Colonic mucosa (tissue), 4 donors: ENCODE measurements around the gene ACAP2. TPM values are rescaled to one million over a fixed set of nuclear protein-coding genes. Genes with fewer than 3 reads are reported as not detected.
"Not testable (repeated sequence)": the region's sequence is repeated elsewhere in the genome, so short reads cannot be mapped to it uniquely, and the experiment has no call there.

Experiments used
- DNase-seq: peaks from one replicate; pipeline ENCODE4 v3.0.0-alpha.2; 2020
- H3K27ac ChIP-seq: fragments of 200-600 bp; one replicate; pipeline ENCODE4 v1.8.0; 2021
- H3K27me3 ChIP-seq: fragments of 200-600 bp; one replicate; pipeline ENCODE4 v1.8.0; 2021
- H3K36me3 ChIP-seq: fragments of 200-600 bp; one replicate; pipeline ENCODE4 v1.8.0; 2021
- H3K4me1 ChIP-seq: fragments of 200-600 bp; one replicate; pipeline ENCODE4 v1.8.0; 2021; ENCODE audit warnings: mild to moderate bottlenecking
- H3K4me3 ChIP-seq: fragments of 200-600 bp; one replicate; pipeline ENCODE4 v1.8.0; 2021
- H3K9ac ChIP-seq, 2 donors: one replicate each; pipeline ENCODE4 v1.7.0; 2013; ENCODE audit warnings: control low read depth in 2 of 2, low read depth in 2 of 2, low read length in 2 of 2
- H3K9me3 ChIP-seq: fragments of 200-600 bp; one replicate; pipeline ENCODE4 v1.8.0; 2021
- intact Hi-C: fragments of 100-400 bp; cut with DNase I; formaldehyde crosslinking; loops from one replicate; pipeline ENCODE4 v1.14.1; 2022
- total RNA-seq, 2 donors: library from RNA; stranded (reverse); fragmentation: NEBNext Ultra II Directional in 1 of 2; extraction: Animal tissue kit (Norgen Biotek cat#: 25700) in 1 of 2; gene quantifications; one replicate each; pipeline ENCODE4 v1.2.1, GENCODE V29; 2021
- TF ChIP-seq, protein P1 (sequence below): fragments of 200-600 bp; IDR thresholded peaks from one replicate; pipeline ENCODE4 v1.8.0; 2022; ENCODE audit warnings: antibody characterized with exemption, mild to moderate bottlenecking
- donor health status: healthy.
- donor health status: DM: no; HTN: no; CAD: no.
- donor health status: DM: no; HTN: no; CAD: no.

The ACAP2 gene
- total RNA-seq, 2 donors from 2014 or later: 48.8 to 62.4 TPM

DNA sequence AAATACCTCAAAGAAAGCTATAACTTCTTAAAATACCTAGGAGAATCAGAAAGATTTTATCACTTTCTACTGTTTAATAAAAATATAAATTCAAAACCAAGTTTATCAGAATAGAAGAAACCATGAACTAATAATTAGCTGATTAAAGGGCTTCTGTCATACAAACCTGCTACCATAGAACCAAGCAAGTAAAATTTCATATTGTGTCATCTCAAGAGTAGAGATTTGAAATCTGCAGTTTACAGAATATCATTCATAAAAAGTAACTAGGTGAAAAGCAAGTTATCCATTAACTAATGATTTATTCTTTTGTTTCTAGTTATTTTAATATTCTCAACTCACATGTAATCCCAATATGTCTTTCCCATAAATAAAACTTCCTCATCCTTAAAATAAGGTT, 135.1 kb downstream of the ACAP2 start:
- intact Hi-C loops: no loop called here
- H3K9me3 ChIP-seq: no peaks in the 10 kb centered on the region
- no peaks in the 10 kb centered on the region for H3K36me3 ChIP-seq
- DNase-seq: no peak
- no peak overlapping the region for H3K27ac ChIP-seq
- no peaks in the 10 kb centered on the region for H3K4me1 ChIP-seq
- H3K27me3 ChIP-seq: no peaks in the 10 kb centered on the region
- TF ChIP-seq, protein P1, sequence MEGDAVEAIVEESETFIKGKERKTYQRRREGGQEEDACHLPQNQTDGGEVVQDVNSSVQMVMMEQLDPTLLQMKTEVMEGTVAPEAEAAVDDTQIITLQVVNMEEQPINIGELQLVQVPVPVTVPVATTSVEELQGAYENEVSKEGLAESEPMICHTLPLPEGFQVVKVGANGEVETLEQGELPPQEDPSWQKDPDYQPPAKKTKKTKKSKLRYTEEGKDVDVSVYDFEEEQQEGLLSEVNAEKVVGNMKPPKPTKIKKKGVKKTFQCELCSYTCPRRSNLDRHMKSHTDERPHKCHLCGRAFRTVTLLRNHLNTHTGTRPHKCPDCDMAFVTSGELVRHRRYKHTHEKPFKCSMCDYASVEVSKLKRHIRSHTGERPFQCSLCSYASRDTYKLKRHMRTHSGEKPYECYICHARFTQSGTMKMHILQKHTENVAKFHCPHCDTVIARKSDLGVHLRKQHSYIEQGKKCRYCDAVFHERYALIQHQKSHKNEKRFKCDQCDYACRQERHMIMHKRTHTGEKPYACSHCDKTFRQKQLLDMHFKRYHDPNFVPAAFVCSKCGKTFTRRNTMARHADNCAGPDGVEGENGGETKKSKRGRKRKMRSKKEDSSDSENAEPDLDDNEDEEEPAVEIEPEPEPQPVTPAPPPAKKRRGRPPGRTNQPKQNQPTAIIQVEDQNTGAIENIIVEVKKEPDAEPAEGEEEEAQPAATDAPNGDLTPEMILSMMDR: no peak
- no peak overlapping the region for H3K9ac ChIP-seq
- no peak overlapping the region for H3K4me3 ChIP-seq

DNA sequence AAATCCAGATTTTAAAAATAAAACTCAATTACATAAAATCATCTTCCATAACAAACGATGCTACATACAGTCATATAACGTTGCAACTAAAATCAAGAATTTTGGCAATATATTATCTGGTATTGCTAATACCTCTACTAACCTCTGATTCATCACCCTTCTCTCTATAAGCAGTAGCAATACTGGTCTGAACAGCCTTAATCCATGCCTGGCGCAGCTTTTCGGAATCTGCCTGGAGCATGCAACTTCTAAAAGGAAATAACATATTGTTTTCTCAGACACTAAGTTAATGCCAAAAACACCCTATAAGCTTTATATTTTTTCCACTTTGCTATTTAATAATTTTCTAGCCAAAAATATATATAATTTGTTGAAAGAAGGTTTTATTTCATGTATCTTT, 136.5 kb downstream of the ACAP2 start:
- Histone ChIP-seq H3K27me3 (no peaks in the 10 kb centered on the region), H3K9ac (no peak overlapping the region), H3K4me1 (no peaks in the 10 kb centered on the region), H3K36me3 (no peaks in the 10 kb centered on the region), H3K4me3 (no peak overlapping the region), H3K27ac (no peak overlapping the region), H3K9me3 (no peaks in the 10 kb centered on the region)
- DNase-seq: no peak
- TF ChIP-seq, protein P1: no peak
- intact Hi-C loops: no loop called here

DNA sequence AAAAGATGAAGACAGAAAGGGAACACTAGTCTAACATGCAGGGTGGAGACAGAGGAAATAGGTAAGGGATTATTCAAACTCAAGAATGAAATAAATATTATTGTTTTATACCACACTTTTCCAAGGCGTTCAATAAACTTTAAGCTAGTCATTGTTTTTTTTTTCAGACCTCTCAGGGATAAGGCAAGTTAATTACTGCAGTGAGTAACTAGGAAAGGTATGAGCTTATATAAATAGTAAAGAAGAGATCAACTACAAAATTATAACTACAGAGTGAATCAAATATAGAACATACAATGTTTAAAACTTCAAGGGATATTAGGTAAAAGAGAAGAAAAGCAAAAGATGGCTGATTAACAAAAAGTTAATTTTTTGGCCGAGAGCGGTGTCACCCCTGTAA, 140.4 kb downstream of the ACAP2 start:
- Histone ChIP-seq H3K9me3 (no peaks in the 10 kb centered on the region), H3K4me1 (no peaks in the 10 kb centered on the region), H3K27me3 (no peaks in the 10 kb centered on the region), H3K36me3 (no peaks in the 10 kb centered on the region), H3K9ac (no peak overlapping the region), H3K27ac (no peak overlapping the region), H3K4me3 (no peak overlapping the region)
- TF ChIP-seq, protein P1: no peak
- DNase-seq: no peak
- intact Hi-C loops: no loop called here

DNA sequence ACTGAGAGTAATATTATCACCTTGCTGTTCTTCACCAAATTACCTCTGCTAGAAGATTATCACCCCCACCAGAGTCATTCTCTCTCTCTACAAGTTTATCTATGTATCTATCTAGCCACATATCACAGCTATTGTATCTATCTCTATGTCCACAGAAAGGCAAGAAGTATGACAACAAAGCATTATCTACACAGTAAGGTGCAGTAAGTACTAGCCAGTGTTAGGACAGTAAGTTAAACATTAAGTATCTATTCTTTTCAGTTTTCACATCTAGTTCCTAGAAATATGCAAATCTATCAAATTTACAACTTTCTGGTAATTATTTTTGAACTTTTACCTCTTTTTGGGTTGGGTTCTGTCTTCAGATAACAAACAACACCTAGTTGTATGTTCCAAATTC, 145.4 kb downstream of the ACAP2 start:
- Histone ChIP-seq H3K9ac (no peak overlapping the region), H3K4me3 (no peak overlapping the region), H3K4me1 (no peaks in the 10 kb centered on the region), H3K9me3 (no peaks in the 10 kb centered on the region), H3K36me3 (no peaks in the 10 kb centered on the region), H3K27me3 (no peaks in the 10 kb centered on the region), H3K27ac (no peak overlapping the region)
- TF ChIP-seq, protein P1: no peak
- DNase-seq: no peak
- intact Hi-C loops: no loop called here

GRCh38 chr3:195296662-195297061, 146.2 kb downstream of the ACAP2 start:
- H3K4me3 ChIP-seq: no peak overlapping the region
- H3K9me3 ChIP-seq: no peaks in the 10 kb centered on the region
- no peak for DNase-seq
- no peak overlapping the region for H3K27ac ChIP-seq
- intact Hi-C loops: no loop called here
- TF ChIP-seq, protein P1: no peak
- H3K36me3 ChIP-seq: no peaks in the 10 kb centered on the region
- no peak overlapping the region for H3K9ac ChIP-seq
- no peaks in the 10 kb centered on the region for H3K27me3 ChIP-seq
- H3K4me1 ChIP-seq: no peaks in the 10 kb centered on the region

- Histone ChIP-seq H3K9ac (no peak overlapping the region), H3K27ac (no peak overlapping the region), H3K4me1 (no peaks in the 10 kb centered on the region), H3K36me3 (peaks cover 4% of the 10 kb centered on the region), H3K27me3 (no peaks in the 10 kb centered on the region), H3K9me3 (no peaks in the 10 kb centered on the region), H3K4me3 (no peak overlapping the region)
- no peak for DNase-seq
- intact Hi-C loops: no loop called here
- TF ChIP-seq, protein P1: no peak
Measured at GRCh38 chr3:195291121-195291520, 151.7 kb downstream of the ACAP2 start.

DNA sequence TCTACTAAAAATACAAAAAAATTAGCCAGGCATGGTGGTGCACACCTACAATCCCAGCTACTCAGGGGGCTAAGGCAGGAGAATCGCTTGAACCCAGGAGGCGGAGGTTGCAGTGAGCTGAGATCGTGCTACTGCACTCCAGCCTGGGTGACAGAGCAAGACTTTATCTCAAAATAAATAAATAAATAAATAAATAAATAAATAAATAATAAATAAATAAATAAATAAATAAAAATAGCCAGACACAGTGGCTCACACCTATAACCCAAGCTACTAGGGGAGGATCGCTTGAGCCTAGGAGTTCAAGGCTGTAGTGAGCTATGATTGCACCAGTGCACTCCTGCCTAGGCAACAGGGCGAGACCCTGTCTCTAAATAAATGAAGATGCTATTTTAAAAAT, 152.2 kb downstream of the ACAP2 start:
- H3K9ac ChIP-seq, H3K9me3 ChIP-seq, DNase-seq, H3K27ac ChIP-seq, H3K27me3 ChIP-seq, H3K4me3 ChIP-seq, H3K4me1 ChIP-seq, H3K36me3 ChIP-seq, intact Hi-C loops: not testable (repeated sequence)
